H1 (cell line): ENCODE measurements around the gene MYO1D. TPM values are rescaled to one million over a fixed set of nuclear protein-coding genes. Genes with fewer than 3 reads are reported as not detected.
A peak's percentile ranks its signal among the peaks of the same experiment; 100 is the strongest.

Source experiments
- CTCF ChIA-PET: fragments of 300-600 bp; sonication (Branson Sonifier 250); formaldehyde crosslinking; loops from one replicate; lab custom pipeline; 2021; ENCODE audit not compliant: partially characterized antibody; lab: Charles Lee
- POLR2A ChIA-PET: fragments of 300-600 bp; sonication (Branson Sonifier 250); formaldehyde crosslinking; loops from one replicate; lab custom pipeline; 2021; ENCODE audit warnings: inconsistent platforms; ENCODE audit not compliant: partially characterized antibody; lab: Charles Lee
- DNase-seq, 2 experiments: peaks; one replicate each; pipeline versions ENCODE4 v3.0.0 to v3.0.0-alpha.2; 2010 to 2022; ENCODE audit warnings: low spot score in 2 of 2, low read depth in 1 of 2, mixed read lengths in 1 of 2
- FAIRE-seq: peaks from 2 replicates; lab custom pipeline; 2011; peaks lifted over from hg19 to GRCh38; lab: Jason Lieb, UNC
- H2AFZ ChIP-seq: 2 replicates; pipeline ENCODE4 v1.8.1; 2012; ENCODE audit warnings: low read length, inconsistent platforms
- H2AK5ac ChIP-seq: 2 replicates; pipeline ENCODE4 v1.6.1; 2013; ENCODE audit warnings: low read depth, low read length
- H2BK120ac ChIP-seq: replicated peaks from 2 replicates; pipeline ENCODE3; 2013; ENCODE audit warnings: low read depth, low read length, inconsistent platforms
- H2BK12ac ChIP-seq: 2 replicates; pipeline ENCODE4 v1.6.1; 2013; ENCODE audit warnings: low read depth, low read length
- H2BK15ac ChIP-seq: 2 replicates; pipeline ENCODE4 v1.6.1; 2013; ENCODE audit warnings: low read length
- H2BK20ac ChIP-seq: 2 replicates; pipeline ENCODE4 v1.6.1; 2013; ENCODE audit warnings: low read length
- H2BK5ac ChIP-seq: 2 replicates; pipeline ENCODE4 v1.6.1; 2013; ENCODE audit warnings: low read depth, low read length
- H3K14ac ChIP-seq: 2 replicates; pipeline ENCODE4 v1.6.1; 2013; ENCODE audit warnings: inconsistent platforms; ENCODE audit not compliant: insufficient read length
- H3K18ac ChIP-seq: 2 replicates; pipeline ENCODE4 v1.6.1; 2013; ENCODE audit warnings: low read length; ENCODE audit errors: extremely low read depth
- H3K23ac ChIP-seq: 2 replicates; pipeline ENCODE4 v1.6.1; 2013; ENCODE audit warnings: inconsistent platforms; ENCODE audit not compliant: insufficient read length
- H3K23me2 ChIP-seq: 2 replicates; pipeline ENCODE4 v1.6.1; 2013; ENCODE audit warnings: low read depth, low read length
- H3K27ac ChIP-seq: 2 replicates; pipeline ENCODE4 v1.6.1; 2011; ENCODE audit warnings: low read depth, low read length, inconsistent platforms
- H3K27me3 ChIP-seq, 4 experiments: replicated peaks in 1 of 4; 1 replicate in 1 of 4; 2 replicates in 3 of 4; pipeline versions ENCODE4 v1.6.1 to v1.8.1; 2011 to 2013; ENCODE audit warnings: low read length in 3 of 4, mild to moderate bottlenecking in 3 of 4, inconsistent platforms in 2 of 4, mixed read lengths in 2 of 4, moderate library complexity in 1 of 4; ENCODE audit not compliant: control insufficient read depth in 3 of 4, insufficient read depth in 3 of 4; ENCODE audit errors: extremely low read depth in 1 of 4
- H3K36me3 ChIP-seq, 4 experiments: 2 replicates each; pipeline versions ENCODE4 v1.6.1 to v1.8.1; 2011 to 2013; ENCODE audit warnings: mild to moderate bottlenecking in 4 of 4, low read length in 3 of 4, moderate library complexity in 2 of 4, control low read depth in 1 of 4, inconsistent platforms in 1 of 4; ENCODE audit not compliant: insufficient read depth in 4 of 4, control insufficient read depth in 2 of 4
- H3K4ac ChIP-seq: replicated peaks from 2 replicates; pipeline ENCODE3; 2013; ENCODE audit warnings: low read length, low read depth, mixed read lengths, inconsistent platforms; ENCODE audit not compliant: insufficient read length
- H3K4me1 ChIP-seq, 4 experiments: replicated peaks in 1 of 4; 1 replicate in 1 of 4; 2 replicates in 3 of 4; pipeline versions ENCODE4 v1.6.1 to v1.8.1; 2011 to 2013; ENCODE audit warnings: low read length in 3 of 4, inconsistent platforms in 2 of 4, mixed read lengths in 1 of 4; ENCODE audit not compliant: insufficient read depth in 4 of 4, control insufficient read depth in 3 of 4
- H3K4me2 ChIP-seq, 2 experiments: 2 replicates each; pipeline versions ENCODE4 v1.6.1 to v1.8.1; 2011 to 2013; ENCODE audit warnings: low read depth in 2 of 2, low read length in 2 of 2, control low read depth in 1 of 2, inconsistent platforms in 1 of 2, mild to moderate bottlenecking in 1 of 2; ENCODE audit not compliant: insufficient read depth in 1 of 2
- H3K4me3 ChIP-seq, 4 experiments: fragments of 200-600, 300-600 bp in 1 of 4; sonication (generic), shearing (Covaris generic), sonication (Bioruptor Twin) in 1 of 4; 2 replicates each; pipeline versions ENCODE4 v1.5.1 to v1.8.1; 2011 to 2016; ENCODE audit warnings: low read length in 4 of 4, low read depth in 3 of 4, control low read depth in 2 of 4, inconsistent platforms in 2 of 4, mild to moderate bottlenecking in 2 of 4, mixed read lengths in 1 of 4, moderate library complexity in 1 of 4; ENCODE audit not compliant: insufficient read depth in 2 of 4; ENCODE audit errors: extremely low read depth in 1 of 4
- H3K56ac ChIP-seq: replicated peaks from 2 replicates; pipeline ENCODE3; 2013; ENCODE audit warnings: low read depth, mild to moderate bottlenecking, mixed read lengths, low read length, inconsistent platforms; ENCODE audit not compliant: insufficient read length
- H3K79me1 ChIP-seq: 2 replicates; pipeline ENCODE4 v1.6.1; 2013; ENCODE audit warnings: low read depth, low read length, control low read depth
- H3K79me2 ChIP-seq, 2 experiments: 2 replicates each; pipeline versions ENCODE4 v1.6.1 to v1.8.1; 2012 to 2013; ENCODE audit warnings: low read length in 2 of 2, mild to moderate bottlenecking in 2 of 2, inconsistent platforms in 1 of 2; ENCODE audit not compliant: insufficient read depth in 2 of 2, control insufficient read depth in 1 of 2
- H3K9ac ChIP-seq, 4 experiments: replicated peaks in 1 of 4; 1 replicate in 1 of 4; 2 replicates in 3 of 4; pipeline versions ENCODE4 v1.6.1 to v1.8.1; 2011 to 2013; ENCODE audit warnings: low read depth in 3 of 4, low read length in 3 of 4, control low read depth in 2 of 4, mild to moderate bottlenecking in 2 of 4, moderate library complexity in 2 of 4, inconsistent platforms in 1 of 4; ENCODE audit errors: extremely low read depth in 1 of 4
- H3K9me3 ChIP-seq, 2 experiments: 2 replicates each; pipeline versions ENCODE4 v1.6.1 to v1.8.1; 2012 to 2013; ENCODE audit warnings: mild to moderate bottlenecking in 2 of 2, moderate library complexity in 2 of 2, control low read depth in 1 of 2, inconsistent platforms in 1 of 2, low read depth in 1 of 2, low read length in 1 of 2, mixed read lengths in 1 of 2; ENCODE audit not compliant: insufficient read depth in 2 of 2
- H4K20me1 ChIP-seq, 2 experiments: replicated peaks in 1 of 2; 2 replicates each; pipeline versions ENCODE3 to v1.8.1; 2011 to 2013; ENCODE audit warnings: inconsistent platforms in 2 of 2, low read length in 2 of 2, mild to moderate bottlenecking in 1 of 2; ENCODE audit not compliant: insufficient read depth in 2 of 2, control insufficient read depth in 1 of 2
- H4K5ac ChIP-seq: 2 replicates; pipeline ENCODE4 v1.6.1; 2013; ENCODE audit warnings: low read length, low read depth, mixed read lengths, inconsistent platforms; ENCODE audit not compliant: insufficient read length
- H4K8ac ChIP-seq: 2 replicates; pipeline ENCODE4 v1.8.0; 2013; ENCODE audit warnings: mild to moderate bottlenecking, moderate library complexity, low read length, inconsistent platforms; ENCODE audit not compliant: insufficient read depth; ENCODE audit errors: extremely low read depth
- H4K91ac ChIP-seq: replicated peaks from 2 replicates; pipeline ENCODE3; 2013; ENCODE audit warnings: low read length, mixed read lengths, inconsistent platforms; ENCODE audit not compliant: insufficient read length
- CEBPB ChIP-seq: IDR thresholded peaks from 2 replicates; pipeline ENCODE4 v1.6.1; 2012; ENCODE audit warnings: low read depth, low read length
- GTF2F1 ChIP-seq: IDR thresholded peaks from 2 replicates; pipeline ENCODE4 v1.6.1; 2012; ENCODE audit warnings: low read depth, low read length, improper control_type of control experiment, borderline replicate concordance
- JUN ChIP-seq: IDR thresholded peaks from 2 replicates; pipeline ENCODE4 v1.6.1; 2011; ENCODE audit warnings: low read depth, mild to moderate bottlenecking, improper control_type of control experiment, low read length
- SIRT6 ChIP-seq: IDR thresholded peaks from one replicate; pipeline ENCODE4 v1.7.1; 2012; ENCODE audit warnings: low read length, inconsistent platforms
- SP2 ChIP-seq: IDR thresholded peaks from 2 replicates; pipeline ENCODE4 v1.6.1; 2012; ENCODE audit warnings: mild to moderate bottlenecking, low read length, inconsistent platforms
- WGBS, 2 experiments: shearing (Covaris generic) in 1 of 2; methylation state at CpG; one replicate each; pipeline versions ENCODE4 v1.1.6 to v1.1.7; 2013 to 2015; ENCODE audit warnings: low lambda C conversion rate in 2 of 2, mixed read lengths in 2 of 2, inconsistent platforms in 1 of 2, low coverage in 1 of 2, missing lambda C conversion rate in 1 of 2; ENCODE audit not compliant: insufficient replicate concordance in 2 of 2, insufficient coverage in 1 of 2, insufficient read length in 1 of 2; ENCODE audit errors: extremely low coverage in 1 of 2, missing lambda C conversion rate in 1 of 2; 5-methylcytosine and 5-hydroxymethylcytosine counted together
- polyA plus RNA-seq, 7 experiments: library from polyadenylated mRNA; depleted of rRNA in 3 of 7; stranded (reverse) in 5 of 7; unstranded in 2 of 7; fragments of >200 nt in 5 of 7; fragments of 200-250 nt in 2 of 7; gene quantifications; 1 replicate in 5 of 7; 2 replicates in 1 of 7; 4 replicates in 1 of 7; pipeline versions ENCODE4 v1.2.1 to v1.2.3, GENCODE V29; 2011 to 2013; ENCODE audit warnings: missing spikeins in 2 of 7, mixed read lengths in 2 of 7
- total RNA-seq: library from RNA; stranded (reverse); fragmentation: NEBNext Ultra II Directional; extraction: Animal tissue kit (Norgen Biotek cat#: 25700); gene quantifications from 2 replicates; pipeline ENCODE4 v1.2.1, GENCODE V29; 2021

Gene MYO1D
- total and polyA plus RNA-seq, 2 of the 8 experiments (the other 6 are each of a cell fraction or from before 2014, with no cell fraction given) = 6.5 to 25.4 TPM

GRCh38 chr17:32570081-32570396, 306.9 kb downstream of the MYO1D start:
- Histone ChIP-seq H4K91ac (no peak overlapping the region), H2AK5ac (0 out of 2 replicates have a peak overlapping the region, but pooled peaks have one; percentile 25), H3K9ac (no peak overlapping the region), H3K27me3 (no peaks in the 10 kb centered on the region), H3K4me3 (no peak overlapping the region), H2AFZ (no peak overlapping the region), H4K20me1 (no peaks in the 10 kb centered on the region), H3K79me2 (no peaks in the 10 kb centered on the region), H2BK5ac (no peak overlapping the region), H3K23me2 (no peaks in the 10 kb centered on the region), H3K9me3 (no peaks in the 10 kb centered on the region), H4K5ac (no peak overlapping the region), H3K14ac (no peak overlapping the region), H4K8ac (no peak overlapping the region), H2BK15ac (no peak overlapping the region), H3K27ac (no peak overlapping the region), H3K4me1 (0 out of 7 replicates have a peak, but pooled peaks cover 0 to 3% (median 0%) of the 10 kb centered on the region in 4 experiments), H2BK20ac (no peak overlapping the region), H3K4me2 (no peak overlapping the region), H3K79me1 (no peaks in the 10 kb centered on the region), H3K56ac (no peak overlapping the region), H3K23ac (no peak overlapping the region), H2BK120ac (no peak overlapping the region), H2BK12ac (no peak overlapping the region), H3K18ac (no peak overlapping the region), H3K36me3 (no peaks in the 10 kb centered on the region), H3K4ac (no peak overlapping the region)
- CTCF ChIA-PET = no interaction called here
- 94% methylated on average over 2 of the region's 2 CpGs; no CpG with 5 or more reads in 1 of the 2 experiments for WGBS, 2 experiments
- FAIRE-seq (no peak), DNase-seq (no peak)
- POLR2A ChIA-PET = no interaction called here
- TF ChIP-seq GTF2F1 (no peak), SP2 (no peak), JUN (no peak), CEBPB (no peak), SIRT6 (no peak)
